ENCODE measurements around the gene SLC44A5. TPM values are rescaled to one million over a fixed set of nuclear protein-coding genes. Genes with fewer than 3 reads are reported as not detected.
"Not testable (repeated sequence)": the region's sequence is repeated elsewhere in the genome, so short reads cannot be mapped to it uniquely, and the experiment has no call there.

The SLC44A5 gene
- polyA plus RNA-seq, 1 experiment = 0.19 TPM

- no peak overlapping the region for H3K27ac ChIP-seq (ENCODE audit: low read depth, low read length)
- CTCF ChIA-PET = interaction anchor here (0.9 kb wide), 1 partner anchor 208 kb away, joined by 3 read pairs; no protein-coding TSS in a partner anchor
Measured at GRCh38 chr1:75423616-75424015, 187.3 kb downstream of the SLC44A5 start.

GRCh38 chr1:75423136-75423535 lies 187.8 kb downstream of the SLC44A5 start:
- H3K4me3 ChIP-seq (ENCODE audit: low read depth, low read length) = no peak overlapping the region
- TF ChIP-seq CTCF (IDR thresholded peaks at IDR 0.05; ENCODE audit: low read depth, low read length) = no peak
- ChIA-PET CTCF (no interaction called here), POLR2A (no interaction called here)
- H3K9me3 ChIP-seq (ENCODE audit: control insufficient read depth, insufficient read depth, low read length) = peaks cover 7% of the 10 kb centered on the region
- no peaks in the 10 kb centered on the region for H3K27me3 ChIP-seq (ENCODE audit: control insufficient read depth, insufficient read depth, low read length)
- H3K27ac ChIP-seq (ENCODE audit: low read depth, low read length) = no peak overlapping the region
- no peak for DNase-seq (ENCODE audit: low read depth, low spot score)

More at GRCh38 chr1:75423616-75424015, 187.3 kb downstream of the SLC44A5 start:
- Histone ChIP-seq H3K27me3 (ENCODE audit: control insufficient read depth, insufficient read depth, low read length) (no peaks in the 10 kb centered on the region), H3K9me3 (ENCODE audit: control insufficient read depth, insufficient read depth, low read length) (peaks cover 7% of the 10 kb centered on the region), H3K4me3 (ENCODE audit: low read depth, low read length) (no peak overlapping the region)
- DNase-seq (ENCODE audit: low read depth, low spot score) = no peak
- POLR2A ChIA-PET = no interaction called here
- no peak for TF ChIP-seq CTCF (IDR thresholded peaks at IDR 0.05; ENCODE audit: low read depth, low read length)

GRCh38 chr1:75421371-75421770 lies 189.5 kb downstream of the SLC44A5 start:
- Histone ChIP-seq H3K27me3 (ENCODE audit: control insufficient read depth, insufficient read depth, low read length) (no peaks in the 10 kb centered on the region), H3K27ac (ENCODE audit: low read depth, low read length) (no peak overlapping the region), H3K9me3 (ENCODE audit: control insufficient read depth, insufficient read depth, low read length) (peaks cover 5% of the 10 kb centered on the region; the same call in 1 of the 2 replicates), H3K4me3 (ENCODE audit: low read depth, low read length) (no peak overlapping the region)
- no peak for DNase-seq (ENCODE audit: low read depth, low spot score)
- CTCF ChIA-PET = no interaction called here
- TF ChIP-seq CTCF (IDR thresholded peaks at IDR 0.05; ENCODE audit: low read depth, low read length) = no peak
- POLR2A ChIA-PET = no interaction called here

GRCh38 chr1:75415187-75415586 lies 195.7 kb downstream of the SLC44A5 start:
- Histone ChIP-seq H3K27ac (ENCODE audit: low read depth, low read length) (no peak overlapping the region), H3K4me3 (ENCODE audit: low read depth, low read length) (no peak overlapping the region), H3K27me3 (ENCODE audit: control insufficient read depth, insufficient read depth, low read length) (no peaks in the 10 kb centered on the region), H3K9me3 (ENCODE audit: control insufficient read depth, insufficient read depth, low read length) (peaks cover 7% of the 10 kb centered on the region; the same call in 1 of the 2 replicates)
- POLR2A ChIA-PET = no interaction called here
- CTCF ChIA-PET = no interaction called here
- no peak for DNase-seq (ENCODE audit: low read depth, low spot score)
- no peak for TF ChIP-seq CTCF (IDR thresholded peaks at IDR 0.05; ENCODE audit: low read depth, low read length)

- no peak for TF ChIP-seq CTCF (IDR thresholded peaks at IDR 0.05; ENCODE audit: low read depth, low read length)
- Histone ChIP-seq H3K27me3 (ENCODE audit: control insufficient read depth, insufficient read depth, low read length) (no peaks in the 10 kb centered on the region), H3K9me3 (ENCODE audit: control insufficient read depth, insufficient read depth, low read length) (peaks cover 7% of the 10 kb centered on the region; the same call in 1 of the 2 replicates), H3K27ac (ENCODE audit: low read depth, low read length) (no peak overlapping the region), H3K4me3 (ENCODE audit: low read depth, low read length) (no peak overlapping the region)
- no peak for DNase-seq (ENCODE audit: low read depth, low spot score)
- ChIA-PET POLR2A (no interaction called here), CTCF (no interaction called here)
Measured at GRCh38 chr1:75412616-75413015, 198.3 kb downstream of the SLC44A5 start.

- POLR2A ChIA-PET; H3K4me3 ChIP-seq (ENCODE audit: low read depth, low read length); H3K27ac ChIP-seq (ENCODE audit: low read depth, low read length); CTCF ChIA-PET; DNase-seq (ENCODE audit: low read depth, low spot score); H3K27me3 ChIP-seq (ENCODE audit: control insufficient read depth, insufficient read depth, low read length): not testable (repeated sequence)
- H3K9me3 ChIP-seq (ENCODE audit: control insufficient read depth, insufficient read depth, low read length) = peaks cover 16% of the 10 kb centered on the region
Measured at GRCh38 chr1:75404681-75405080, 206.2 kb downstream of the SLC44A5 start.

GRCh38 chr1:75403147-75403646 lies 207.7 kb downstream of the SLC44A5 start:
- H3K4me3 ChIP-seq (ENCODE audit: low read depth, low read length); H3K27me3 ChIP-seq (ENCODE audit: control insufficient read depth, insufficient read depth, low read length); POLR2A ChIA-PET; DNase-seq (ENCODE audit: low read depth, low spot score); CTCF ChIA-PET; H3K27ac ChIP-seq (ENCODE audit: low read depth, low read length): not testable (repeated sequence)
- peaks cover 16% of the 10 kb centered on the region for H3K9me3 ChIP-seq (ENCODE audit: control insufficient read depth, insufficient read depth, low read length)

All from AG04450 (cell line).